Brain microvascular endothelial cell (primary cell): Measurements from ENCODE around the gene SAMD14.

Experiments
- DNase-seq: peaks from one replicate; pipeline ENCODE4 v3.0.0-alpha.2; 2020
- H3K27ac ChIP-seq: fragments of 250-450 bp; sonication (Bioruptor Pico); 2 replicates; pipeline ENCODE4 v1.5.1; 2020; ENCODE audit warnings: mild to moderate bottlenecking, moderate library complexity
- H3K27me3 ChIP-seq: fragments of 250-450 bp; sonication (Bioruptor Pico); replicated peaks from 2 replicates; pipeline ENCODE4 v1.5.1; 2020; ENCODE audit warnings: mild to moderate bottlenecking
- H3K36me3 ChIP-seq: fragments of 250-450 bp; sonication (Bioruptor Pico); replicated peaks from 2 replicates; pipeline ENCODE4 v1.5.1; 2020; ENCODE audit warnings: mild to moderate bottlenecking
- H3K4me3 ChIP-seq: 2 replicates; pipeline ENCODE4 v1.5.1; 2011; ENCODE audit warnings: low read depth, mild to moderate bottlenecking, control low read depth, low read length, moderate library complexity
- CTCF ChIP-seq: IDR thresholded peaks from 2 replicates; pipeline ENCODE4 v1.5.1; 2011; ENCODE audit warnings: low read depth, mild to moderate bottlenecking, moderate library complexity, low read length, control low read depth, inconsistent platforms; ENCODE audit errors: missing control alignments
- in situ Hi-C: cut with HindIII; loops from 2 replicates; pipeline ENCODE4 v1.10.0; 2017; ENCODE audit warnings: low sequenced_read_pairs, low pct_ligation_motif_present

The SAMD14 gene

GRCh38 chr17:50080096-50080480 lies 49.9 kb downstream of the SAMD14 start:
- no peak for TF ChIP-seq CTCF
- DNase-seq, result no peak
- H3K4me3 ChIP-seq, result no peak overlapping the region
- in situ Hi-C loops, result no loop called here
- no peaks in the 10 kb centered on the region for H3K27me3 ChIP-seq
- peaks cover 92% of the 10 kb centered on the region for H3K36me3 ChIP-seq
- H3K27ac ChIP-seq, result no peak overlapping the region

GRCh38 chr17:50079334-50080095 lies 50.4 kb downstream of the SAMD14 start:
- DNase-seq, result no peak
- H3K4me3 ChIP-seq, result no peak overlapping the region
- no peaks in the 10 kb centered on the region for H3K27me3 ChIP-seq
- in situ Hi-C loops, result no loop called here
- no peak overlapping the region for H3K27ac ChIP-seq
- peak; percentile 88 for TF ChIP-seq CTCF
- H3K36me3 ChIP-seq, result peaks cover 91% of the 10 kb centered on the region

- Histone ChIP-seq H3K4me3 (no peak overlapping the region), H3K27me3 (no peaks in the 10 kb centered on the region), H3K27ac (no peak overlapping the region), H3K36me3 (peaks cover 98% of the 10 kb centered on the region)
- in situ Hi-C loops, result no loop called here
- DNase-seq, result no peak
- TF ChIP-seq CTCF, result no peak
Observed at GRCh38 chr17:50078430-50078829, 51.5 kb downstream of the SAMD14 start.

GRCh38 chr17:50076591-50077235 lies 53.2 kb downstream of the SAMD14 start:
- no peak for TF ChIP-seq CTCF
- peaks cover 96% of the 10 kb centered on the region for H3K36me3 ChIP-seq

GRCh38 chr17:50076221-50076590 lies 53.8 kb downstream of the SAMD14 start:
- peaks cover 96% of the 10 kb centered on the region for H3K36me3 ChIP-seq

More at GRCh38 chr17:50076591-50077235, 53.2 kb downstream of the SAMD14 start:
- Histone ChIP-seq H3K27ac (no peak overlapping the region), H3K27me3 (no peaks in the 10 kb centered on the region), H3K4me3 (no peak overlapping the region)
- DNase-seq, result no peak
- in situ Hi-C loops, result no loop called here

More at GRCh38 chr17:50076221-50076590, 53.8 kb downstream of the SAMD14 start:
- in situ Hi-C loops, result no loop called here
- H3K27me3 ChIP-seq, result no peaks in the 10 kb centered on the region
- H3K27ac ChIP-seq, result no peak overlapping the region
- no peak for DNase-seq
- TF ChIP-seq CTCF, result no peak
- H3K4me3 ChIP-seq, result no peak overlapping the region
